ENCODE results near the gene SMG6. TPM values are rescaled to one million over a fixed set of nuclear protein-coding genes. Genes with fewer than 3 reads are reported as not detected.

The SMG6 gene
- total RNA-seq, 1 donor, result 42.7 TPM

DNA sequence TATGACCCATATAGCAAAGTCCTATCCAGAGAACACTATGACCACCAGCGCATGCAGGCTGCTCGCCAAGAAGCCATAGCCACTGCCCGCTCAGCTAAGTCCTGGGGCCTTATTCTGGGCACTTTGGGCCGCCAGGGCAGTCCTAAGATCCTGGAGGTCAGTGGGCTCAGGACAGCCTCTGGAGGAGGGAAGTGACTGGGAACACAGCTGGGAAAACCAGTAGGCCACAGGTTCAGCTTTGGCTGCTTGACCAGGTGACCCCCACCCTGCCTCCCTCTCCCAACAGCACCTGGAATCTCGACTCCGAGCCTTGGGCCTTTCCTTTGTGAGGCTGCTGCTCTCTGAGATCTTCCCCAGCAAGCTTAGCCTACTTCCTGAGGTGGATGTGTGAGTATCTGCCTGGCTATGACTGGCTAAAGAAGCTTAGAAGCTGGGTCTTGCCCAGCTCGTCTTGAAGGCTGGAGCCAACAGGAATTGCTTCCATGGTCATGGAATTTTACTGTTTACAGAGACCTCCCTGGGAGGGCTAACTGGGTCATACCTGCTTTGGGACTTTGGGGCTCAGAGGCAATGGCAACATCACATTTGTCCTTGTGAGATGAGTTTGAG, 263.3 kb downstream of the SMG6 start:
- Histone ChIP-seq H3K79me2 (ENCODE audit: insufficient read depth, low read length) (peaks cover 21% of the 10 kb centered on the region), H3K36me3 (ENCODE audit: insufficient read depth, low read length) (peaks cover 55% of the 10 kb centered on the region), H4K20me1 (ENCODE audit: insufficient read depth, low read length) (no peaks in the 10 kb centered on the region), H3K4me1 (ENCODE audit: insufficient read depth, low read length) (peaks cover 37% of the 10 kb centered on the region), H3K4me3 (ENCODE audit: insufficient read depth, low read length) (no peak overlapping the region), H3K9me3 (ENCODE audit: low read depth, low read length) (no peaks in the 10 kb centered on the region), H3K4me2 (ENCODE audit: insufficient read depth, low read length) (no peak overlapping the region), H2AFZ (ENCODE audit: low read length) (no peak overlapping the region), H3K27me3 (ENCODE audit: insufficient read depth, low read length) (no peaks in the 10 kb centered on the region), H3K27ac (ENCODE audit: low read depth, low read length) (no peak overlapping the region)
- no peak for DNase-seq (ENCODE audit: insufficient read length, low spot score, missing footprints)
- TF ChIP-seq, protein P1, sequence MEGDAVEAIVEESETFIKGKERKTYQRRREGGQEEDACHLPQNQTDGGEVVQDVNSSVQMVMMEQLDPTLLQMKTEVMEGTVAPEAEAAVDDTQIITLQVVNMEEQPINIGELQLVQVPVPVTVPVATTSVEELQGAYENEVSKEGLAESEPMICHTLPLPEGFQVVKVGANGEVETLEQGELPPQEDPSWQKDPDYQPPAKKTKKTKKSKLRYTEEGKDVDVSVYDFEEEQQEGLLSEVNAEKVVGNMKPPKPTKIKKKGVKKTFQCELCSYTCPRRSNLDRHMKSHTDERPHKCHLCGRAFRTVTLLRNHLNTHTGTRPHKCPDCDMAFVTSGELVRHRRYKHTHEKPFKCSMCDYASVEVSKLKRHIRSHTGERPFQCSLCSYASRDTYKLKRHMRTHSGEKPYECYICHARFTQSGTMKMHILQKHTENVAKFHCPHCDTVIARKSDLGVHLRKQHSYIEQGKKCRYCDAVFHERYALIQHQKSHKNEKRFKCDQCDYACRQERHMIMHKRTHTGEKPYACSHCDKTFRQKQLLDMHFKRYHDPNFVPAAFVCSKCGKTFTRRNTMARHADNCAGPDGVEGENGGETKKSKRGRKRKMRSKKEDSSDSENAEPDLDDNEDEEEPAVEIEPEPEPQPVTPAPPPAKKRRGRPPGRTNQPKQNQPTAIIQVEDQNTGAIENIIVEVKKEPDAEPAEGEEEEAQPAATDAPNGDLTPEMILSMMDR (IDR thresholded peaks at IDR 0.05; ENCODE audit: extremely low read depth, low read depth, low read length), result no peak

DNA sequence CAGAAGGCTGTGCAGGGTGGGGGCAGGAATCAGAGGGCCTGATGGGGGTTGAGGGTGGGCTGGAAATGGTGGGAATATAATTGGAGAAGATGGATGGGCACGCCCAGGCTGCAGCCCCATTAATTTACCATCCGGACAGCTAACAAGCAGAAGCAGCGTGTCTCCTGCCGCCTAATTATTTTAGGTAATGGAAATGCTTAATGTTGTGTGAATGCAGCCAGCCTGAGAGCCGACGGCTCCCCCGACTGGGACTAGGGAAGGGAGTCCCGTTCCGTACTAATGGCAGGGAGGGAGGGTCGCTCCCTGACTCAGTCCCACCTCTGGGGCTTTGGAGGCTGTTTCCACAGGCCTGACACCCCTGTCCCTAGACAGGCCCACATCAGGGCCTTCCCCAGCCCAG, 266.4 kb downstream of the SMG6 start:
- Histone ChIP-seq H3K4me1 (ENCODE audit: insufficient read depth, low read length) (peaks cover 31% of the 10 kb centered on the region), H3K4me3 (ENCODE audit: insufficient read depth, low read length) (no peak overlapping the region), H3K4me2 (ENCODE audit: insufficient read depth, low read length) (no peak overlapping the region), H3K79me2 (ENCODE audit: insufficient read depth, low read length) (peaks cover 9% of the 10 kb centered on the region), H4K20me1 (ENCODE audit: insufficient read depth, low read length) (no peaks in the 10 kb centered on the region), H3K36me3 (ENCODE audit: insufficient read depth, low read length) (peaks cover 43% of the 10 kb centered on the region), H3K9me3 (ENCODE audit: low read depth, low read length) (no peaks in the 10 kb centered on the region), H3K27me3 (ENCODE audit: insufficient read depth, low read length) (no peaks in the 10 kb centered on the region), H3K27ac (ENCODE audit: low read depth, low read length) (no peak overlapping the region), H2AFZ (ENCODE audit: low read length) (no peak overlapping the region)
- DNase-seq (ENCODE audit: insufficient read length, low spot score, missing footprints), result no peak
- TF ChIP-seq, protein P1 (IDR thresholded peaks at IDR 0.05; ENCODE audit: extremely low read depth, low read depth, low read length), result no peak

DNA sequence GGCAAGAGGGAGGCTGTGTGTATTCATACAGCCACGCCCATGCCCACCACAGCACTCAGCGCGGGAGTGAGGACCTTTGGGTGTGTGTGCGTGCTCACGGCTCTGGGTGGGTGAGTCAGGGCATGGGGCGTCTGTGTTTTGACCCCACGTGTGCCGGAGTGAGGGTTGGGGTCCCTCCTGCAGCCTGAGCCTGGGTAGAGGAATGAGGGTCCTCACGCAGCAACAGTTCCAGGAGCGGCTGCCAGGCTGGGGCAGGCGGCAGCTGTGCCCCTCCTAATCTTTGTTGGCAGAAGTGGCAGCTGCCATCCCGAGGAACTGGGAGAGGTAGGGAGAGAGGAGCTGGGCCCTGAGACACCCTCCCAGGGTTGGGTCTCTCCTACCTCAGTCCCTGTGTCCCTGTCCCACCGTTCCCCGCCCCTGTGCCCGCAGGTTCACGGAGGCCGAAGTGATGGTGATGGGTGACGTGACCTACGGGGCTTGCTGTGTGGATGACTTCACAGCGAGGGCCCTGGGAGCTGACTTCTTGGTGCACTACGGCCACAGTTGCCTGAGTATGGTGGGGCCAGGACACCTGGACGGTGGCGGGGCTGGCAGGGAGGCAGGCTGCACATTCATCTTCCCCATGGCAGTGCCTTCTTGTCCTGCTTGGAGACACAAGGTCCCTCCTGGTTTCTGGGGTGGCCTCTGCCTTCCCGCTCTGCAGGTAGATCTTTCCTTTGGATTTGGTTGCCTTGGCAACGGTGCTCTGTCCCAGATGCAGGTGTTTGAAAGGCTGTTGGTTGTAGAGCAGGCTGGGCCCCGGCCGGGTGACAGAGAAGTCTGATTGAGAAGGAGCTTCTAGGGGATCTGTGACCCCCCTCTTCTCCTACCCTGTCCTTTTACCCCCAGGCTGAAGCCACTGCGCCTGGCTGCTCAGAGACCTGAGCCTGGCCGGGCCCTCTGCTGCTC, 267.8 kb downstream of the SMG6 start:
- Histone ChIP-seq H2AFZ (ENCODE audit: low read length) (no peak overlapping the region), H3K27ac (ENCODE audit: low read depth, low read length) (peak overlapping the region; percentile 45), H3K36me3 (ENCODE audit: insufficient read depth, low read length) (peaks cover 38% of the 10 kb centered on the region), H3K9me3 (ENCODE audit: low read depth, low read length) (no peaks in the 10 kb centered on the region), H3K4me3 (ENCODE audit: insufficient read depth, low read length) (no peak overlapping the region), H3K79me2 (ENCODE audit: insufficient read depth, low read length) (peaks cover 19% of the 10 kb centered on the region), H3K27me3 (ENCODE audit: insufficient read depth, low read length) (no peaks in the 10 kb centered on the region), H3K4me1 (ENCODE audit: insufficient read depth, low read length) (peaks cover 33% of the 10 kb centered on the region), H3K4me2 (ENCODE audit: insufficient read depth, low read length) (no peak overlapping the region), H4K20me1 (ENCODE audit: insufficient read depth, low read length) (no peaks in the 10 kb centered on the region)
- DNase-seq (ENCODE audit: insufficient read length, low spot score, missing footprints), result peak; percentile 62
- TF ChIP-seq, protein P1 (IDR thresholded peaks at IDR 0.05; ENCODE audit: extremely low read depth, low read depth, low read length), result no peak

All from osteoblast (primary cell).